Measurements from ENCODE around the gene BAIAP3.

The BAIAP3 gene

DNA sequence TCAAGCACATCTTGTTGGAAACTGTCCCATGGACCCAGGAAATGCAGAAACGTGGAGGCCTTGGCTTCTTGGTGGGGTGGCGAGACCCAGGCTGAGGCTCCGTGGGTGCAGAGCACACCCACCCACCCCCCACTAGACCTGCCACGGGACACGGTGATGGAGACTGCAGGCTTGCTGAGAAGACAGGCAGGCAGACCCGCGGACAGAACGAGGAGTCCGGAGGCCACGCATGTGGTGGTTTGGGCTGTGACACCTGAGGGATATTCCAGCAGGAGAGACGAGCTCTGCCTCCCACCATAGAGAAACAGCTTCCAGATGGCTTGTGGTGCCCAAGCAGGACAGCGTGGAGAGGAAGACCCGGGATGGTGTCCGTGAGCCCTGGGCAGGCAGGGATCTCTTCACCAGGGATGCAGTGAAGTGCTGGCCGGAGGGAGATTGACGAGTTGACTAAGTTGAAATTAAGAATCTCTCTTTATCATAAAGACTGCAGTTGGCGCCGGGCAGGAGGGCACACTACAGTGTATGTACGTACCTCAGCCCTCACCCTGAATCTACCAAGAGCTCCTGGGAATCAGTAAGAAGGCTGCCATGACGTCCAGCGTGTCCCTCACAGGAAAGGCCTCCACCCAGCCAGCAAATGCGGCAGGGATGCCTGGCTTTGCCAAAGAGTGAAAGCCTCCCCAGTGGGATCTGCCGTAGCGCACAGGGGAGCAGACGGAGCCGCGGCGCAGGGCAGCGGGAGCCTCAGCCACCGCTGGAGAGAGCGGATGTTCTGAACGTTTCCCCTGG lies 15.8 kb upstream of the BAIAP3 start:
- no peaks in the 10 kb centered on the region for H3K27me3 ChIP-seq (ENCODE audit: insufficient read depth, poor library complexity, severe bottlenecking)
- H3K27ac ChIP-seq (replicated peaks), result no peak overlapping the region
- no peak overlapping the region for H3K4me3 ChIP-seq (replicated peaks; ENCODE audit: insufficient read depth, low read length)
- TF ChIP-seq, protein P1, sequence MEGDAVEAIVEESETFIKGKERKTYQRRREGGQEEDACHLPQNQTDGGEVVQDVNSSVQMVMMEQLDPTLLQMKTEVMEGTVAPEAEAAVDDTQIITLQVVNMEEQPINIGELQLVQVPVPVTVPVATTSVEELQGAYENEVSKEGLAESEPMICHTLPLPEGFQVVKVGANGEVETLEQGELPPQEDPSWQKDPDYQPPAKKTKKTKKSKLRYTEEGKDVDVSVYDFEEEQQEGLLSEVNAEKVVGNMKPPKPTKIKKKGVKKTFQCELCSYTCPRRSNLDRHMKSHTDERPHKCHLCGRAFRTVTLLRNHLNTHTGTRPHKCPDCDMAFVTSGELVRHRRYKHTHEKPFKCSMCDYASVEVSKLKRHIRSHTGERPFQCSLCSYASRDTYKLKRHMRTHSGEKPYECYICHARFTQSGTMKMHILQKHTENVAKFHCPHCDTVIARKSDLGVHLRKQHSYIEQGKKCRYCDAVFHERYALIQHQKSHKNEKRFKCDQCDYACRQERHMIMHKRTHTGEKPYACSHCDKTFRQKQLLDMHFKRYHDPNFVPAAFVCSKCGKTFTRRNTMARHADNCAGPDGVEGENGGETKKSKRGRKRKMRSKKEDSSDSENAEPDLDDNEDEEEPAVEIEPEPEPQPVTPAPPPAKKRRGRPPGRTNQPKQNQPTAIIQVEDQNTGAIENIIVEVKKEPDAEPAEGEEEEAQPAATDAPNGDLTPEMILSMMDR (IDR thresholded peaks at IDR 0.05; ENCODE audit: insufficient read depth, low read length), result no peak
- TF ChIP-seq, protein P2, sequence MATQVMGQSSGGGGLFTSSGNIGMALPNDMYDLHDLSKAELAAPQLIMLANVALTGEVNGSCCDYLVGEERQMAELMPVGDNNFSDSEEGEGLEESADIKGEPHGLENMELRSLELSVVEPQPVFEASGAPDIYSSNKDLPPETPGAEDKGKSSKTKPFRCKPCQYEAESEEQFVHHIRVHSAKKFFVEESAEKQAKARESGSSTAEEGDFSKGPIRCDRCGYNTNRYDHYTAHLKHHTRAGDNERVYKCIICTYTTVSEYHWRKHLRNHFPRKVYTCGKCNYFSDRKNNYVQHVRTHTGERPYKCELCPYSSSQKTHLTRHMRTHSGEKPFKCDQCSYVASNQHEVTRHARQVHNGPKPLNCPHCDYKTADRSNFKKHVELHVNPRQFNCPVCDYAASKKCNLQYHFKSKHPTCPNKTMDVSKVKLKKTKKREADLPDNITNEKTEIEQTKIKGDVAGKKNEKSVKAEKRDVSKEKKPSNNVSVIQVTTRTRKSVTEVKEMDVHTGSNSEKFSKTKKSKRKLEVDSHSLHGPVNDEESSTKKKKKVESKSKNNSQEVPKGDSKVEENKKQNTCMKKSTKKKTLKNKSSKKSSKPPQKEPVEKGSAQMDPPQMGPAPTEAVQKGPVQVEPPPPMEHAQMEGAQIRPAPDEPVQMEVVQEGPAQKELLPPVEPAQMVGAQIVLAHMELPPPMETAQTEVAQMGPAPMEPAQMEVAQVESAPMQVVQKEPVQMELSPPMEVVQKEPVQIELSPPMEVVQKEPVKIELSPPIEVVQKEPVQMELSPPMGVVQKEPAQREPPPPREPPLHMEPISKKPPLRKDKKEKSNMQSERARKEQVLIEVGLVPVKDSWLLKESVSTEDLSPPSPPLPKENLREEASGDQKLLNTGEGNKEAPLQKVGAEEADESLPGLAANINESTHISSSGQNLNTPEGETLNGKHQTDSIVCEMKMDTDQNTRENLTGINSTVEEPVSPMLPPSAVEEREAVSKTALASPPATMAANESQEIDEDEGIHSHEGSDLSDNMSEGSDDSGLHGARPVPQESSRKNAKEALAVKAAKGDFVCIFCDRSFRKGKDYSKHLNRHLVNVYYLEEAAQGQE (IDR thresholded peaks at IDR 0.05; ENCODE audit: insufficient replicate concordance, low read depth), result no peak
- TF ChIP-seq GABPA (IDR thresholded peaks at IDR 0.05; ENCODE audit: low read depth), result no peak
- no peak for DNase-seq (ENCODE audit: low read depth in 1 of 2, low spot score in 1 of 2)

GRCh38 chr16:1318268-1318545 lies 15.2 kb upstream of the BAIAP3 start:
- no peak overlapping the region for H3K4me3 ChIP-seq (replicated peaks; ENCODE audit: insufficient read depth, low read length)
- H3K27ac ChIP-seq (replicated peaks), result no peak overlapping the region
- H3K27me3 ChIP-seq (ENCODE audit: insufficient read depth, poor library complexity, severe bottlenecking), result no peaks in the 10 kb centered on the region
- TF ChIP-seq SPI1 (IDR thresholded peaks at IDR 0.05; ENCODE audit: borderline replicate concordance, low read depth) (no peak), GABPA (IDR thresholded peaks at IDR 0.05; ENCODE audit: low read depth) (no peak), POLR2AphosphoS5 (IDR thresholded peaks at IDR 0.05; ENCODE audit: low read depth) (no peak; the same call in 1 of the 2 replicates)
- TF ChIP-seq, protein P2 (IDR thresholded peaks at IDR 0.05; ENCODE audit: insufficient replicate concordance, low read depth), result no peak
- TF ChIP-seq, protein P1 (IDR thresholded peaks at IDR 0.05; ENCODE audit: insufficient read depth, low read length), result no peak
- no peak for DNase-seq (ENCODE audit: low read depth in 1 of 2, low spot score in 1 of 2)

DNA sequence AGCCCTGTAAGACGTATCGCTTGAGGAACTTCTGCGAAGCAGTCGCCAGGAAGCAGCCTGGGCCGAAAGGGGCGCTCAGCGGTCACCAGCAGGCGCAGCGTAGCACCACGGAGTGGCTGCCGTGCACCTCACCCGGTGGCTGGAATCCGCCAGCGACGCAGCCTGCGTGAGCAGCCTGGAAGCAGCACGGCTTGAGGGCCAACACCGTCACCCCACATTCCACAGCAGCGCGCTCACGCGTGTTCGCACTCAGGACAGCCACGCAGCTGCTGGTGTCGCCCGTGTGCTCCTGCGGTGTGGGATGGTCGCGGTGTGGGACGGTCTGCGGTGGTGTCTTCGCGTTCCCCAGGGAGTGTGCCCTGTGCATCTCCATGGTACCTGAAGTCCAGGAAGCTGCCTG lies 14.4 kb upstream of the BAIAP3 start:
- Histone ChIP-seq H3K4me3 (replicated peaks; ENCODE audit: insufficient read depth, low read length) (no peak overlapping the region), H3K27me3 (ENCODE audit: insufficient read depth, poor library complexity, severe bottlenecking) (no peaks in the 10 kb centered on the region), H3K27ac (replicated peaks) (no peak overlapping the region)
- no peak for TF ChIP-seq SPI1 (IDR thresholded peaks at IDR 0.05; ENCODE audit: borderline replicate concordance, low read depth)
- TF ChIP-seq, protein P2 (IDR thresholded peaks at IDR 0.05; ENCODE audit: insufficient replicate concordance, low read depth), result no peak
- peak; percentile 30; the same call in 1 of the 2 replicates for TF ChIP-seq POLR2AphosphoS5 (IDR thresholded peaks at IDR 0.05; ENCODE audit: low read depth)
- TF ChIP-seq GABPA (IDR thresholded peaks at IDR 0.05; ENCODE audit: low read depth), result no peak
- TF ChIP-seq, protein P1 (IDR thresholded peaks at IDR 0.05; ENCODE audit: insufficient read depth, low read length), result no peak
- DNase-seq (ENCODE audit: low read depth in 1 of 2, low spot score in 1 of 2), result no peak

All from HL-60 (cell line).